SK-N-SH treated with all-trans-retinoic acid at 6 μM for 48 hours (cell line): Measurements from ENCODE around the gene PRPF38A.

ENCODE experiments used
- ARNTL ChIP-seq: fragments of 450-650 bp; formaldehyde crosslinking; IDR thresholded peaks from 2 replicates; pipeline ENCODE4 v1.5.0; 2020; ENCODE audit warnings: low read depth, mild to moderate bottlenecking, moderate library complexity, borderline replicate concordance
- GLIS3 ChIP-seq: fragments of 250-450 bp; sonication (Bioruptor Pico); IDR thresholded peaks from 2 replicates; pipeline ENCODE4 v1.5.0; 2020; ENCODE audit warnings: mild to moderate bottlenecking, moderate library complexity
- PATZ1 ChIP-seq: fragments of 250-450 bp; sonication (Bioruptor Pico); IDR thresholded peaks from 2 replicates; pipeline ENCODE4 v1.8.0; 2020; ENCODE audit warnings: mild to moderate bottlenecking, moderate library complexity, borderline replicate concordance
- RARB ChIP-seq: fragments of 250-450 bp; sonication (Bioruptor Pico); IDR thresholded peaks from 2 replicates; pipeline ENCODE4 v1.8.0; 2021; ENCODE audit warnings: mild to moderate bottlenecking, moderate library complexity
- ZNF565 ChIP-seq: fragments of 450-650 bp; formaldehyde crosslinking; conservative IDR thresholded peaks from 2 replicates; pipeline ENCODE4 v1.5.0; 2020; ENCODE audit warnings: low read depth, mild to moderate bottlenecking, moderate library complexity
- ZNF70 ChIP-seq: fragments of 450-650 bp; formaldehyde crosslinking; IDR thresholded peaks from 2 replicates; pipeline ENCODE4 v1.5.0; 2020; ENCODE audit warnings: mild to moderate bottlenecking, moderate library complexity

GRCh38 chr1:52423055-52423454 lies 18.7 kb downstream of the PRPF38A start:
- TF ChIP-seq ZNF565 (CRISPR knock-in tag) (no peak), GLIS3 (CRISPR knock-in tag) (no peak), RARB (CRISPR knock-in tag) (no peak), ZNF70 (CRISPR knock-in tag) (no peak), PATZ1 (no peak), ARNTL (CRISPR knock-in tag) (no peak)
